Activated CD4-positive, alpha-beta T cell treated with anti-CD3 and anti-CD28 coated beads, Interleukin-2, amount 10 ng/mL, durations not matched to agents 7 days and 5 days (primary cell): ENCODE data around the gene CD38. TPM values are rescaled to one million over a fixed set of nuclear protein-coding genes. Genes with fewer than 3 reads are reported as not detected.
"Not testable (repeated sequence)": the region's sequence is repeated elsewhere in the genome, so short reads cannot be mapped to it uniquely, and the experiment has no call there.

Experiments
- CTCF ChIA-PET: fragments of 350-600 bp; sonication (Branson Sonifier 250); formaldehyde crosslinking; loops from one replicate; lab custom pipeline; 2021; ENCODE audit warnings: antibody characterized with exemption; lab: Charles Lee
- POLR2A ChIA-PET: fragments of 350-600 bp; sonication (Branson Sonifier 250); formaldehyde crosslinking; loops from one replicate; lab custom pipeline; 2021; ENCODE audit warnings: antibody characterized with exemption; lab: Charles Lee
- DNase-seq: peaks from one replicate; pipeline ENCODE4 v3.0.0-alpha.2; 2020
- H3K27ac Mint-ChIP-seq: one replicate; pipeline ENCODE4 v1.8.0; 2021; ENCODE audit warnings: mild to moderate bottlenecking, moderate library complexity, mixed read lengths
- H3K27me3 Mint-ChIP-seq: one replicate; pipeline ENCODE4 v1.8.0; 2021; ENCODE audit warnings: mixed read lengths
- H3K36me3 Mint-ChIP-seq: one replicate; pipeline ENCODE4 v1.8.0; 2021; ENCODE audit warnings: low read depth, mixed read lengths
- H3K4me1 Mint-ChIP-seq: one replicate; pipeline ENCODE4 v1.8.0; 2021; ENCODE audit warnings: mixed read lengths
- H3K4me3 Mint-ChIP-seq: one replicate; pipeline ENCODE4 v1.8.0; 2021; ENCODE audit warnings: mild to moderate bottlenecking, moderate library complexity, mixed read lengths
- H3K9me3 Mint-ChIP-seq: one replicate; pipeline ENCODE4 v1.8.0; 2021; ENCODE audit warnings: mixed read lengths
- total RNA-seq, 2 experiments: library from RNA; stranded (reverse); gene quantifications; one replicate each; pipeline ENCODE4 v1.2.3, GENCODE V29; 2021

Gene CD38
- total RNA-seq, 2 experiments from 2014 or later: 87.4 to 95.3 TPM

GRCh38 chr4:15851969-15852368, 73.8 kb downstream of the CD38 start:
- H3K36me3 Mint-ChIP-seq: peaks cover 44% of the 10 kb centered on the region
- no peak overlapping the region for H3K4me3 Mint-ChIP-seq
- ChIA-PET POLR2A (no interaction called here), CTCF (no interaction called here)
- H3K9me3 Mint-ChIP-seq: no peaks in the 10 kb centered on the region
- no peak for DNase-seq
- peaks cover 4% of the 10 kb centered on the region for H3K4me1 Mint-ChIP-seq
- H3K27ac Mint-ChIP-seq: no peak overlapping the region
- no peaks in the 10 kb centered on the region for H3K27me3 Mint-ChIP-seq

GRCh38 chr4:15852524-15852923, 74.4 kb downstream of the CD38 start:
- Mint-ChIP-seq H3K36me3 (peaks cover 44% of the 10 kb centered on the region), H3K4me1 (peaks cover 4% of the 10 kb centered on the region), H3K4me3 (no peak overlapping the region), H3K27ac (no peak overlapping the region), H3K27me3 (peaks cover under 1% of the 10 kb centered on the region), H3K9me3 (no peaks in the 10 kb centered on the region)
- ChIA-PET POLR2A (no interaction called here), CTCF (interaction anchor here (0.8 kb wide), 1 partner anchor 231 kb away, joined by 3 read pairs; no protein-coding TSS in a partner anchor)
- no peak for DNase-seq

- Mint-ChIP-seq H3K27me3 (peaks cover 2% of the 10 kb centered on the region), H3K4me1 (peaks cover 2% of the 10 kb centered on the region), H3K9me3 (no peaks in the 10 kb centered on the region), H3K4me3 (no peak overlapping the region), H3K27ac (no peak overlapping the region), H3K36me3 (peaks cover 36% of the 10 kb centered on the region)
- ChIA-PET POLR2A (no interaction called here), CTCF (interaction anchor here (0.8 kb wide), 1 partner anchor 232 kb away, joined by 3 read pairs; no protein-coding TSS in a partner anchor)
- DNase-seq: no peak
Observed at GRCh38 chr4:15853345-15853744, 75.2 kb downstream of the CD38 start.

- Mint-ChIP-seq H3K4me1 (no peaks in the 10 kb centered on the region), H3K4me3 (no peak overlapping the region), H3K27me3 (peaks cover 2% of the 10 kb centered on the region), H3K9me3 (no peaks in the 10 kb centered on the region), H3K27ac (peak overlapping the region; percentile 26), H3K36me3 (peaks cover 19% of the 10 kb centered on the region)
- no peak for DNase-seq
- ChIA-PET CTCF (interaction anchor here (0.6 kb wide), 1 partner anchor 411 kb away, joined by 3 read pairs; no protein-coding TSS in a partner anchor), POLR2A (no interaction called here)
Observed at GRCh38 chr4:15855804-15856475, 77.8 kb downstream of the CD38 start.

- CTCF ChIA-PET: interaction anchor here (0.9 to 1.8 kb wide), 2 partner anchors 21 to 117 kb away, joined by 4 to 5 read pairs; no protein-coding TSS in a partner anchor
Observed at GRCh38 chr4:15861198-15861597, 83.1 kb downstream of the CD38 start.

GRCh38 chr4:15864651-15865566, 86.8 kb downstream of the CD38 start:
- no peaks in the 10 kb centered on the region for H3K27me3 Mint-ChIP-seq
- ChIA-PET POLR2A (no interaction called here), CTCF (interaction anchor here (1.5 kb wide), 1 partner anchor 23 kb away, joined by 3 read pairs; no protein-coding TSS in a partner anchor)
- H3K4me3 Mint-ChIP-seq: no peak overlapping the region
- H3K9me3 Mint-ChIP-seq: no peaks in the 10 kb centered on the region
- H3K4me1 Mint-ChIP-seq: no peaks in the 10 kb centered on the region
- no peaks in the 10 kb centered on the region for H3K36me3 Mint-ChIP-seq
- no peak overlapping the region for H3K27ac Mint-ChIP-seq
- DNase-seq: no peak

More at GRCh38 chr4:15861198-15861597, 83.1 kb downstream of the CD38 start:
- H3K9me3 Mint-ChIP-seq, H3K4me1 Mint-ChIP-seq, H3K36me3 Mint-ChIP-seq, POLR2A ChIA-PET, H3K4me3 Mint-ChIP-seq, DNase-seq, H3K27ac Mint-ChIP-seq, H3K27me3 Mint-ChIP-seq: not testable (repeated sequence)

GRCh38 chr4:15868111-15868510, 90.0 kb downstream of the CD38 start:
- Mint-ChIP-seq H3K4me3 (no peak overlapping the region), H3K36me3 (no peaks in the 10 kb centered on the region), H3K27ac (no peak overlapping the region), H3K4me1 (no peaks in the 10 kb centered on the region), H3K9me3 (no peaks in the 10 kb centered on the region), H3K27me3 (peaks cover 9% of the 10 kb centered on the region)
- POLR2A ChIA-PET: no interaction called here
- CTCF ChIA-PET: no interaction called here
- peak; percentile 13 for DNase-seq

GRCh38 chr4:15868826-15869413, 90.8 kb downstream of the CD38 start:
- ChIA-PET POLR2A (no interaction called here), CTCF (no interaction called here)
- peaks cover 9% of the 10 kb centered on the region for H3K27me3 Mint-ChIP-seq
- peaks cover under 1% of the 10 kb centered on the region for H3K9me3 Mint-ChIP-seq
- H3K4me1 Mint-ChIP-seq: no peaks in the 10 kb centered on the region
- no peak overlapping the region for H3K4me3 Mint-ChIP-seq
- no peaks in the 10 kb centered on the region for H3K36me3 Mint-ChIP-seq
- DNase-seq: no peak
- no peak overlapping the region for H3K27ac Mint-ChIP-seq

- no peak overlapping the region for H3K27ac Mint-ChIP-seq
- H3K9me3 Mint-ChIP-seq: peaks cover 3% of the 10 kb centered on the region
- peaks cover 9% of the 10 kb centered on the region for H3K27me3 Mint-ChIP-seq
- H3K4me1 Mint-ChIP-seq: no peaks in the 10 kb centered on the region
- ChIA-PET POLR2A (no interaction called here), CTCF (no interaction called here)
- no peak overlapping the region for H3K4me3 Mint-ChIP-seq
- H3K36me3 Mint-ChIP-seq: no peaks in the 10 kb centered on the region
- DNase-seq: no peak
Observed at GRCh38 chr4:15870079-15870478, 92.0 kb downstream of the CD38 start.

- Mint-ChIP-seq H3K4me1 (no peaks in the 10 kb centered on the region), H3K27ac (no peak overlapping the region), H3K36me3 (no peaks in the 10 kb centered on the region), H3K4me3 (no peak overlapping the region), H3K27me3 (peaks cover 11% of the 10 kb centered on the region), H3K9me3 (peaks cover 3% of the 10 kb centered on the region)
- CTCF ChIA-PET: interaction anchor here (1.6 kb wide), 1 partner anchor 12 kb away, joined by 4 read pairs; no protein-coding TSS in a partner anchor
- DNase-seq: no peak
- POLR2A ChIA-PET: no interaction called here
Observed at GRCh38 chr4:15870921-15871664, 93.0 kb downstream of the CD38 start.

- peaks cover 11% of the 10 kb centered on the region for H3K9me3 Mint-ChIP-seq
- H3K4me3 Mint-ChIP-seq: no peak overlapping the region
- no peaks in the 10 kb centered on the region for H3K36me3 Mint-ChIP-seq
- ChIA-PET POLR2A (no interaction called here), CTCF (no interaction called here)
- no peaks in the 10 kb centered on the region for H3K4me1 Mint-ChIP-seq
- no peak for DNase-seq
- H3K27me3 Mint-ChIP-seq: peaks cover 11% of the 10 kb centered on the region
- no peak overlapping the region for H3K27ac Mint-ChIP-seq
Observed at GRCh38 chr4:15873117-15873516, 95.0 kb downstream of the CD38 start.

GRCh38 chr4:15874671-15875070, 96.5 kb downstream of the CD38 start:
- Mint-ChIP-seq H3K27me3 (peaks cover 11% of the 10 kb centered on the region), H3K4me3 (no peak overlapping the region), H3K27ac (no peak overlapping the region), H3K9me3 (peaks cover 13% of the 10 kb centered on the region), H3K36me3 (no peaks in the 10 kb centered on the region), H3K4me1 (no peaks in the 10 kb centered on the region)
- ChIA-PET POLR2A (no interaction called here), CTCF (no interaction called here)
- no peak for DNase-seq
